Prostate gland (tissue), 2 donors: Measurements from ENCODE around the gene RINL. TPM values are rescaled to one million over a fixed set of nuclear protein-coding genes. Genes with fewer than 3 reads are reported as not detected.

Source experiments
- DNase-seq: peaks from one replicate; pipeline ENCODE4 v3.0.0-alpha.2; 2019; ENCODE audit warnings: low spot score
- H3K27ac ChIP-seq, 2 donors: fragments of 200-600 bp; sonication (generic); 2 replicates each; pipeline ENCODE4 v1.5.1; 2017 to 2019
- H3K27me3 ChIP-seq: fragments of 200-600 bp; sonication (generic); replicated peaks from 2 replicates; pipeline ENCODE4 v1.5.1; 2019; ENCODE audit not compliant: insufficient read depth
- H3K36me3 ChIP-seq, 2 donors: fragments of 200-600 bp; sonication (generic); 1 replicate in 1 of 2; 2 replicates in 1 of 2; pipeline versions ENCODE4 v1.5.1 to v1.8.1; 2017 to 2019
- H3K4me1 ChIP-seq: fragments of 200-600 bp; sonication (generic); replicated peaks from 2 replicates; pipeline ENCODE4 v1.5.1; 2019
- H3K4me3 ChIP-seq, 2 donors: fragments of 200-600 bp; sonication (generic); 2 replicates each; pipeline ENCODE4 v1.5.1; 2017 to 2019
- H3K9me3 ChIP-seq: fragments of 200-600 bp; sonication (generic); 2 replicates; pipeline ENCODE4 v1.5.1; 2017
- POLR2A ChIP-seq: fragments of 450-650 bp; IDR thresholded peaks from one replicate; pipeline ENCODE4 v1.6.1; 2016; ENCODE audit warnings: antibody characterized with exemption, mild to moderate bottlenecking
- POLR2AphosphoS5 ChIP-seq: sonication (generic); formaldehyde crosslinking; IDR thresholded peaks from one replicate; pipeline ENCODE4 v1.6.1; 2017; ENCODE audit warnings: antibody characterized with exemption
- WGBS: methylation state at CpG from one replicate; pipeline ENCODE4 v1.1.5; 2018; 5-methylcytosine and 5-hydroxymethylcytosine counted together
- intact Hi-C: fragments of 100-400 bp; cut with DNase I; formaldehyde crosslinking; loops from one replicate; pipeline ENCODE4 v1.14.2; 2022
- total RNA-seq, 2 donors: library from RNA; depleted of rRNA; stranded (reverse); fragments of >200 nt; gene quantifications; one replicate each; pipeline ENCODE4 v1.1.0, GENCODE V29; 2016
- TF ChIP-seq, protein P1 (sequence below), 4 experiments: fragments of 200-600 bp in 2 of 4; fragments of 450-650 bp in 2 of 4; sonication (generic) in 2 of 4; IDR thresholded peaks; 1 replicate in 3 of 4; 2 replicates in 1 of 4; pipeline ENCODE4 v1.5.1; 2016 to 2019; ENCODE audit warnings: antibody characterized with exemption in 4 of 4, mild to moderate bottlenecking in 2 of 4, moderate library complexity in 2 of 4

RINL gene
- total RNA-seq, 2 donors from 2014 or later: 3.1 to 10.2 TPM

- no peaks in the 10 kb centered on the region for H3K9me3 ChIP-seq
- TF ChIP-seq, protein P1, sequence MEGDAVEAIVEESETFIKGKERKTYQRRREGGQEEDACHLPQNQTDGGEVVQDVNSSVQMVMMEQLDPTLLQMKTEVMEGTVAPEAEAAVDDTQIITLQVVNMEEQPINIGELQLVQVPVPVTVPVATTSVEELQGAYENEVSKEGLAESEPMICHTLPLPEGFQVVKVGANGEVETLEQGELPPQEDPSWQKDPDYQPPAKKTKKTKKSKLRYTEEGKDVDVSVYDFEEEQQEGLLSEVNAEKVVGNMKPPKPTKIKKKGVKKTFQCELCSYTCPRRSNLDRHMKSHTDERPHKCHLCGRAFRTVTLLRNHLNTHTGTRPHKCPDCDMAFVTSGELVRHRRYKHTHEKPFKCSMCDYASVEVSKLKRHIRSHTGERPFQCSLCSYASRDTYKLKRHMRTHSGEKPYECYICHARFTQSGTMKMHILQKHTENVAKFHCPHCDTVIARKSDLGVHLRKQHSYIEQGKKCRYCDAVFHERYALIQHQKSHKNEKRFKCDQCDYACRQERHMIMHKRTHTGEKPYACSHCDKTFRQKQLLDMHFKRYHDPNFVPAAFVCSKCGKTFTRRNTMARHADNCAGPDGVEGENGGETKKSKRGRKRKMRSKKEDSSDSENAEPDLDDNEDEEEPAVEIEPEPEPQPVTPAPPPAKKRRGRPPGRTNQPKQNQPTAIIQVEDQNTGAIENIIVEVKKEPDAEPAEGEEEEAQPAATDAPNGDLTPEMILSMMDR (IDR thresholded peaks at IDR 0.05): peak; percentile 72 to 89 (median 86)
- TF ChIP-seq POLR2A: no peak
- TF ChIP-seq POLR2AphosphoS5: peak; percentile 63
- H3K36me3 ChIP-seq: no peaks in the 10 kb centered on the region
- peak; percentile 71 for DNase-seq
- intact Hi-C loops: no loop called here
- WGBS: 27% methylated on average over 45 of the region's 62 CpGs
- H3K4me1 ChIP-seq: peaks cover 2% of the 10 kb centered on the region
- peak overlapping the region; percentile 30 to 41 for H3K4me3 ChIP-seq
- H3K27me3 ChIP-seq: no peaks in the 10 kb centered on the region
- peak overlapping the region in 1 of 2 donors; percentile 30 for H3K27ac ChIP-seq
These were observed 8.1 kb downstream of the RINL start for GRCh38 chr19:38869836-38870607.

DNA sequence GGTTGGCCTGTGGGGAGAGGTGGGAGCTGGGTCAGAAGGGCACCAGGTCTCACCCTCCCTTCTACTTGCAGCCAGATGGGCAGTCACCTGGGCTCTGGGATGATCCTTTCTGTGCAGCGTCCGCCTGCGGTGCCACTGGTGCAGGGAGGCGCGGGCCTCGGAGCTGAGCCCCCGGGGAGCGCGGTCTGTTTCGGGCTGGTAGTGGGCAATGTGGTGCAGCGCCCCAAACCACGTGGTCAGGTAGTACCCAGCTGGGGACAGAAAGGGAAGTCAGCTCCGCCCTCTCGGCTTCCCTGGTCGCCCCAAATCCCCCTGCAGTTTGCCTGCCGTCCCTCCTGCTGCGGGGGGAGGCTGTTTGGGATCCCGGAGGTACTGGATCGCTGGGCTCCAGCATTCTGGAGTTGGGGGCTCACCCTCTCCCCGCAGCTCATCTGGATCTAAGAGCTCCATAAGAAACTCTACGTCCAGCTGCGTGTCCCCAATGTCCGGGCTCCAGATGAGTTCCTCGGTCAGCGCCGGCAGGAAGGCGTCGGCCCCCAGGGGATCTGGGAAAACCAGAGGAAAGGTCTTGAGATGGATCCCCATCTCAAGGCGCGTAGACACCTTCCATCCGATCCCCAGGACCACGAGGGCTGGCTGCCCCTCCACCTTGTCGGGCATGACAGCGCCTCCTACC lies 8.8 kb downstream of the RINL start:
- DNase-seq: no peak

DNA sequence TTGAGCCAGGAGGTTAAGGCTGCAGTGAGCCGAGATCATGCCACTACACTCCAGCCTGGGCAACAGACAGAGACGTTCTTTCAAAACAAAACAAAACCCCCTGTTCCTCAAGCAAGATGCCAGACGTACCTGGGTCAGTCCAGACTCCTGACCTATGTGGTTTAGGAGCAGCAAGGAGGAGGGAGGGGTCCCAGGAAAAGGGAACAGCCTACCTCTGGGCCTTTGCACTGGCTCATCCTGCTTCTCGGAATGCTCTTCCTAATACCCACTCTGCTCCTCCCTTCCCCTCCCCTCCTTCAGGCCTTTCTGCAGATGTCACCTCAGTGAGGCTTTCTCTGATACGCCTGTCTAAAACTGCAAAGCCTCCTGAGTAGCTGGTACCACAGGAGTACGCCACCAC lies 9.5 kb downstream of the RINL start:
- TF ChIP-seq, protein P1 (IDR thresholded peaks at IDR 0.05): no peak
- TF ChIP-seq POLR2A: no peak
- TF ChIP-seq POLR2AphosphoS5: no peak
- WGBS: 94% methylated on average over 6 of the region's 6 CpGs
- peaks cover 2% of the 10 kb centered on the region for H3K4me1 ChIP-seq
- H3K9me3 ChIP-seq: no peaks in the 10 kb centered on the region
- H3K36me3 ChIP-seq: no peaks in the 10 kb centered on the region
- no peaks in the 10 kb centered on the region for H3K27me3 ChIP-seq
- no peak overlapping the region for H3K4me3 ChIP-seq
- H3K27ac ChIP-seq: no peak overlapping the region
- no peak for DNase-seq
- intact Hi-C loops: no loop called here

More for the DNA sequence above, 8.8 kb downstream of the RINL start:
- Histone ChIP-seq H3K27ac (peak overlapping the region in 1 of 2 donors; percentile 30), H3K4me1 (peaks cover 2% of the 10 kb centered on the region), H3K4me3 (peak overlapping the region; percentile 30 to 41), H3K9me3 (no peaks in the 10 kb centered on the region), H3K36me3 (no peaks in the 10 kb centered on the region), H3K27me3 (no peaks in the 10 kb centered on the region)
- TF ChIP-seq, protein P1 (IDR thresholded peaks at IDR 0.05): no peak
- no peak for TF ChIP-seq POLR2A
- TF ChIP-seq POLR2AphosphoS5: no peak
- WGBS: 9% methylated on average over 31 of the region's 34 CpGs
- intact Hi-C loops: no loop called here

DNA sequence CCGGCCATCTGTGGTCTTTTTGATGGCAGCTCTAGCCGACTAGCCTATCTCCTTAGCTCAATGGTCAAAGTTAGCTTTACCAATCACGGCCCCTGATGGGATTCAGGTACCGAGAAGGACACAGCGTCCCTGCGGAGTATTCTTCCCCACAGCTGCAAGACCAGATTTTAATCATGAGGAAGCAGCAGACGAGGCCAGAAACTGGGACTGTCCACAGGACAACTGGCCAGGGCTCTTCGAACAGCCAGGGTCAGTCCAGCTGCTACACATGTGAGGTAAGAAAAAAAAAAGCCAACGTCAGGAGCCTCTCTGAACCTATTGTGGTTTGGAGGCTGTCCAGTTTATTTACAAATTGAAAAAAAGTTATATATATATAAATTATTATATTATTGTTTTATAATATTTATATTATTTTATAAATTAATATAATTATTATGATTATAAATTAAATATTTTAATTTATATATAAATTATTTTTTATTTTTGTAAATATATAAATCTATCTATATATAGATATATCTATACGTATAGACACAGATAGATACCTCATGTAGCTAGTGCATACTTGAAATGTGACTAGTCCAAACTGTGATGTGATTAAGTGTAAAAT lies 10.8 kb downstream of the RINL start:
- H3K36me3 ChIP-seq: no peaks in the 10 kb centered on the region
- no peak for DNase-seq
- no peaks in the 10 kb centered on the region for H3K9me3 ChIP-seq
- intact Hi-C loops: no loop called here
- peaks cover 6% of the 10 kb centered on the region for H3K4me1 ChIP-seq
- H3K4me3 ChIP-seq: no peak overlapping the region
- no peaks in the 10 kb centered on the region for H3K27me3 ChIP-seq
- no peak overlapping the region for H3K27ac ChIP-seq
- 77% methylated on average over 10 of the region's 10 CpGs for WGBS
- TF ChIP-seq POLR2AphosphoS5 (no peak), POLR2A (no peak)
- TF ChIP-seq, protein P1 (IDR thresholded peaks at IDR 0.05): no peak
